Right kidney (tissue), 1 donor: ENCODE data around the gene ZFYVE28.

Experiments used
- DNase-seq: peaks from one replicate; pipeline ENCODE4 v3.0.0-alpha.2; 2016

ZFYVE28 gene

GRCh38 chr4:2258091-2259035 is 160.1 kb downstream of the ZFYVE28 start:
- no peak for DNase-seq

DNA sequence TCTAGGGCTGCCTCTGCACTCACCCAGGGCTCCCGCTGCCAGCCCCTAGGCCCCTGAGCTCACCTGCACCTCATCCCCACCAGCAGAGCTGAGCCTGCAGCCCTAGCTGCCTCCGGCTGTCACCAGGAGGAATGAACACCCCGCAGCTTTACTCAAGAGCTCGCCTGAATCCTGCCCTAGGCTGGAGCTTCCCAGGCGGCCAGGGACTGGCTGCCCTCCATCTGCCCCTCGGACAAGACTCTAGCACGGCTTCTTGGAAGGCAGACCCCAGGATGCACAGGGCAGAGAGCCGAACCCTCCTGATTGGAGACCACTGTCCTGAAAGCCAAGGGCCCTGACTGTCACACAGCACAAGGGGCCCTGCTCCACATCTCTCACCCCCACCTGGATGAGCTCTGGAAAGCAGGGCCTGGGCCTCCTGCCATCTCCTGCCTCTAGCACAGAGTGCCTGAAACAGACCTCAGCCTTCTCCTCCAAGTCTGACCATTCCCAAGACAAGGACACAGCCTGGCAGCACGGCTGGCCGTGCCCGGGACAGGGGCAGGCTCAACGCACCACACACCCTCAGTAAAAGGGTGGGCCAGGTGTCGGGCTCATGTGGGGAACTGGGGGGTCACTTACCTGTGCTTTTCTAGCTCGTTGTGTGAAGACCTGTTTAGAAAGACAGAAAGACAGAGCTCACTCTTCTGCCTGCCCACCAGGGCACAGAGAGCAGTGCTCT is 160.9 kb downstream of the ZFYVE28 start:
- DNase-seq, result no peak

GRCh38 chr4:2256781-2257191 is 161.7 kb downstream of the ZFYVE28 start:
- DNase-seq, result no peak

DNA sequence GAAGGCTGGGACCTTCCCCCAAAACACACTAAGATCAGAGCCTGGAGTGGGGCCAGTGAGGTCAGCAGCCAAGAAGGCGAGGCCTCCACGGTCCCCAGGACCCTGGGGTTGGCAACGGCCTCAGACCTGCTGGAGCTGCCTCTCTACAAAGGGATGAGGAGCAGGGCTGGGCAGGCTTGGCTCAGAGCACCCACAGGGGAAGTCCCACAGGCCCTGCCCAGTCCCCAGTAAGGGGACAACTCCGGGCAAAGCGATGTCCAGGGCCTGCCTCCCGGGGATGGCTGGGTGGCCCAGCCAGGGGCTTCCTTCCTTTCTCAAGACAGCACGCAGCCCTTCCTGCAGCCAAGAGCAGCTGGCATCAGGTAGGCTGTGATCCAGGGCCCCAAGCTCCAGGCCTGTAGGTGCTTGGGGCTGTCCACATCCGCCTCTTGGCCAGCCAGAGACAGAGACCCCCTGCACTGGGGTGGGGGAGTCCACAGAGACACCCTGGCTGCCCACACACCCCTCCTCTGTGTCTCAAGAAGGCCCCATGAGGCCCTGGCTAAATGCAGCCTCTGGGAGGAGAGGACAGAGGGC is 162.2 kb downstream of the ZFYVE28 start:
- DNase-seq, result no peak

DNA sequence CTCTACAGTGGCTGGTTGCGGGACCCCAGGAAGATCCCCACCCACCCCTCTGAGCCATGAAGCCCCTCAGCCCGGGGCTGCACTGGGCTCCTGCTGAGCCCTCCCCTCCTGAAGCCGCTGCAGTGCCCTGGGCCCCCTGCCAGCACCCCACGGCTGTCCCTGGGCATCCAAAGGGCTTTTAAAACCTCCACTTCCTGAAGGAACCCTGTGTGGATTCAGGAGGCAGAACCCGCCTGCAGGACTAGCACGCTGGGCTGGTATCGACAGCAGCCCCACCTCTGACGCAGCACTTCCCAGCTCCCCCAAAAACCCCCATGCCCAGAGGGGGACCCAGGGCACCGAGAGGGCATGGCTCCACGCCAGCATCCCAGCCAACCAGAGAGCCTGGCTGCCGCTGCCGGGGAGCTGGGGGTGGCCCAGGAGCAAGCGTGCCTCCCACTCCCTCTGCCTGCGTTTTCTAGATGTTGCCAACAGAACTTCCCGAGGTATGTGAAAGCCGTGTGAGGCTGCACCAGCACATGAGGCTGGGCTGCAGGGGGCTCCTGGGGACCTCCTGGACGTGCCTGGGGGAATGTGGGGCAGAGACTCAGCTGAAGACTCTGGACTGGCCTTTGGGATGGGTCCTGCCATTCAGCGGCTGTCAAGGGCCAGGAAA is 162.8 kb downstream of the ZFYVE28 start:
- no peak for DNase-seq

GRCh38 chr4:2254665-2255500 is 163.6 kb downstream of the ZFYVE28 start:
- no peak for DNase-seq

GRCh38 chr4:2253160-2254084 is 165.0 kb downstream of the ZFYVE28 start:
- DNase-seq, result no peak

DNA sequence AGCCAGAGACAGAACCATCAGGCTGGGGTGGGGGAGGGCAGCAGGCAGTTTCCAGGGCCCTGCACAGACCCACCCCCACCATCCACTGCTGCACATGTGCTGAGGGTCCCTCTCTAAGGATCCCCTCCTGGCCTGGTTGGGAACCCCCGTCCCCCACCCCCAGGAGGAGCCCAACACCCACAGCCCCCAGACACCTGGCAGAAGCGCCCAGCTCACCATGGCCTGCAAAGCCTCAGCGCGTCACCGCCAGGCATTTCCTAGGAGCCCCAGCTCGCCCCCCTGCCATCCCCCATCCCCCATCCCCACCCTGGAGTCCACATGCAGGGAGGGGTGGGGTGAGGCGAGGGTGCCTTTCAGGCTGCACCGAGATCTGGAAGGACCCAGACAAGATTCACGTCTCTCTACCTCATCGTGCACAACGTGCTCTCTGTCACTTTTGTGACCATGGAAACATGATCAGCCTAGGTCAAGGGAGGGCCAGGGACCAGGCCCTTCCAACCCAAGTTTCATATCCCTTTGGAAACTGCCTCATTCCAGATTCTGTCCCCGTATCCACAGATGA is 165.8 kb downstream of the ZFYVE28 start:
- DNase-seq, result no peak

- no peak for DNase-seq
Measured at GRCh38 chr4:2251795-2252529, 166.5 kb downstream of the ZFYVE28 start.

DNA sequence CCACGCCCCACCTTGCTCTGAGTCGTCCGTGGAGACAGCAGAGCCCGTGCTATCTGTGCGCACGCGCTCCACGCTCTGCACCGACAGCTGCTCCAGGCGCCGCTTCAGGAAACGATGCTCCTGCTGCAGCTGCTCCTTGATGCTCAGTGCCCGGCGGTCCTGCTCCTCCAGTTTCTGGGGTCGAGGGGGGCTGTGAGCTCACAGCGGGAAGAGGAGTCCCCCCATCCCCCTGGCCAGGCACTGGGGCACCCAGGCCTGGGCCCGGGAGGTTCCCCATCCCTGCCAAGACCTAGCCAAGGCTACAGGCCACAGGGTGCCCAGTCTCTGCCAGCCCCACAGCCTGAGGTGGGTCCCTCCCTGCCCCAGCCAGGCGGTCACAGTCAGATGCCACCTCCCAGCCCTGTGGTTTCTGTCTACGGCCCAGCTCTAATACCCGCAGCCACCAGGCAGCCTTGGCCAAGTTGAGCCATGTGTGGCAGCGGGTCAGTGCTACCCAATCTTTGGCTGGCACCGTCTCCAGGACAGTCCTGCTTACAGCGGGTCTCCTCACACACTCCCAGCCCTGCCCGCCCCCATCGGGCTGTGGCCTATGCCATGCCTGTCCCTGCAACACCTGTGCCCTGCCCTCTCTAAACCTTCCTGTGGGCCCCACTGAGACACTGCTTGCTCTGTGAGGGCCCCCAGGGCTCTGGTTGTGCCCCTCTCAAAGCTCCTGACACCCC is 167.2 kb downstream of the ZFYVE28 start:
- DNase-seq, result no peak

GRCh38 chr4:2250357-2251072 is 167.9 kb downstream of the ZFYVE28 start:
- DNase-seq, result no peak

DNA sequence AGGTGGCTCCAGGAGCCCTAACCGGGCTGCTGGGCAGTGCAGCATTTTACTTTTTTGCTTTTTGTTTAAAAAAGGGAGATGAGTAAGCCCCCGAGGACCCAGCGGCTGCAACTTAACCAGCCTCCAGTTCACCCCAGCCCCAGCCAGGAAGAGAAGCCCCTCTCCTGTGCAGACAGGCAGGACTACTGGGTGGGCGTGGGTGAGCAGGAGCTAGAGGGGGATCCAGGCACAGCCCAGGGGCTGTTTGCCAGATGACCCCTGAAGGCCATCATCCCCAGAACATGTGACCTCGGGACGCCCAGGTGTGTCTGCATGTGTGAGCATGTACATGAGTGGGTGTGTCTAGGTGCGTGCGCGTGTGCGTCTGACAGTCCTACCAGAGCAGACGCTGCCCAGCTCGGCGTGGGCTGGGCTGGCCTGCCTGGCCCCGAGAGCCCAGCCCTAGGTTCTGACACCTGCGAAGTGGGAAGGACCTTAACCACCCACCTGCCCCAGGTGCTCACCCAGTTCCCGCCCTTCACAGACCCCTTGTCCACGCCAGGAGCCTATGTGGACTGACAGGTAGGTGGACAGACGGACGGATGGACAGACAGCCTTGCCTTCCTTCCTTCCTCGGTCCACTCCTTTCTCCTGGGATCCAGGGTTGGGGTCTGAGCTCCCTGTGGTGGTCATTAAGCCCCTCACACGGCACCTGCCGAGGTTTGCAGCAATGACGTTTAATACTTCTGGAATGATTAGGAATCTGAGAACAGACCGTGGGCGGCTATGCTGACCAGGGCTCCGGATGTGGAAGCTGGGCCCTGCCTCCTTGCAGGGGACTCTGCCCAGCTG is 168.7 kb downstream of the ZFYVE28 start:
- no peak for DNase-seq

- no peak for DNase-seq
Measured at GRCh38 chr4:2248821-2249261, 169.6 kb downstream of the ZFYVE28 start.

DNA sequence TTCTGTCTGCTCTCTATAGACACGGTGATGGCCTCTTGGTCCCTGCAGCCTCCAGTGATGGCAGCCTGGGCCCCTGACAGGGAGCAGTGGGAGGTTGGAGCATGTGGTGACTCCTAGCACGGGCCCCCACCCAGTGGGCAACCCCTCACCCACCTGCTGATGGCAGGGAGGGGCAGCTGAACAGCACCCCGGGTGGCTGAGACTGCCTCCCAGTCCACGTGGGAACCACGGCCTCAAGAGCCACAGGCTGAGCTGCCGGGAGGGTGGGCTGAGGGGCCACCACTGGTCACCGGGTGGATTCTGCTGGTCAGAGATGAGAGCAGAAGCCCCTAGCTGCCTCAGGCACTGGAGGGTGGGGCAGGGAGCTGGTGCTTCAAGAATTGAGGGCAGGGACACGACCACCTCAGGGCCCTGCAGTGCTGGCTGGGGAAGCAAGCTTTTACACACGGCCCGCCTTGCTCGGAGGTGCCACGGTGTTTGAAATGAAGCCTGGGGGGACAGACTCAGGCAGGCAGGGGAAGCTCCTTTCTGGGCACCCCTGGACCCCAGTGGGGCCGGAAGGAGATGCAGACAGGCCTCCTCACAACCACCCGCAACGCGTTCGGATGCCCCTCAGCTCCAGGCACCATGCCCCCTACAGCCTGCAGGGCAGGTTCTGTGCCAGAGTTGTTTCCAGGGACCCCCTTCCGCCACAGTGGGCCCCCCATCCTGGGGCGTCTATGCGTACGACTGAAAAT is 170.2 kb downstream of the ZFYVE28 start:
- no peak for DNase-seq

DNA sequence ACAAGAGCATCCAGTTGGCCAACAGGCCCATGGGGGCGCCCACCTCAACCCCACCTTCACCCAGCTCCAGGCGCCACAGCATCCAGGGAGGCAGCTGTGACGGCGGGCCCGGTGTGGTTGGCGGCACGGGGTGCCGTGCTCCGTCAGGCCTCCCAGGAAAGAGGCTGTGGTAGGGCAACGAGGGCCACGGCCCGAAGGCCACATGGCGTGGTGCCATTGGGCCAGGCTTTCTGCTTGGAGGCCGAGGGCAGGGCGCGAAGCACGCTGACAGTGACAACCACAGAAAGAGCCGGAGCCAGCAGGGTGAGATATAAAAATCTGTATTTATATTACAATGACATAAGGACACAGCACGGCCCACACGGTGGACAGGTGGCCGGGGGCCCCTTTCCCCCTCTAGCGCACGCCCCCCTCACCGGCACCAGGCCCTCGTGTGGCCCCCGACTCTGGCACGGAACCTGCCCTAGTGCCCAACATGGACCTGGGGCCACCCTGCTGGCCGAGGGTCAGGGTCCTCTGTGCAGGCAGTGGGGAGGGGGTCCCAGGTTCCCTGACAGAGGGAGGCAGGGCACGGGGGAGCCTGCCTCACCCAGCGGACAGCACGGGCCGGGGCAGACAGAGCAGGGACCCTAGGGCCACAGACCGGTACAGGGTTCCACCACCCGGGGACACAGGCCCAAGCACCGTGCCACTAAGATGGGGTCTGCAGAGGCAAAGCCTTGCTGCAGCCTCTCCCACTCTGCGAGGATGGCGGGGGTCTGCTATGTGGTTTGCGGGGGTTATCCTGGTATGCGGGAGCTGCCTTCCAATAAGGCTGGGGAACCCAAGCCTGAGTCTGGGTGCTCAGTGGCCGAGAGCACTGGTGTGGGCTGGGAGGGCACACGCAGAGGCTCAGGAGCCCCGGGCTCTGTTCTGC is 171.1 kb downstream of the ZFYVE28 start:
- DNase-seq, result no peak
